Pulmonary artery endothelial cell (primary cell): ENCODE measurements around the gene ZNF280A. TPM values are rescaled to one million over a fixed set of nuclear protein-coding genes. Genes with fewer than 3 reads are reported as not detected.
A peak's percentile ranks its signal among the peaks of the same experiment; 100 is the strongest.
"Not testable (repeated sequence)": the region's sequence is repeated elsewhere in the genome, so short reads cannot be mapped to it uniquely, and the experiment has no call there.

Source experiments
- DNase-seq: peaks from one replicate; pipeline ENCODE4 v3.0.0-alpha.2; 2011; ENCODE audit warnings: low read depth, low spot score
- total RNA-seq: library from RNA; depleted of rRNA; stranded (reverse); fragments of >200 nt; gene quantifications from 2 replicates; pipeline ENCODE4 v1.2.3, GENCODE V29; 2014

The ZNF280A gene
- total RNA-seq, 1 donor from 2014 or later: not detected

- DNase-seq: no peak
Measured at GRCh38 chr22:22513619-22514018, 6.5 kb downstream of the ZNF280A start.

GRCh38 chr22:22512951-22513350 is 7.1 kb downstream of the ZNF280A start:
- no peak for DNase-seq

- not testable (repeated sequence) for DNase-seq
Measured at GRCh38 chr22:22510833-22511232, 9.2 kb downstream of the ZNF280A start.

GRCh38 chr22:22509912-22510311 is 10.2 kb downstream of the ZNF280A start:
- not testable (repeated sequence) for DNase-seq

- peak; percentile 52 for DNase-seq
Measured at GRCh38 chr22:22508274-22509176, 11.5 kb downstream of the ZNF280A start, which contains the start of gene ZNF280B. Gene ZNF280B, minus strand, starts transcription at chr22:22508742. Its CDS starts 19,344 bp downstream, at chr22:22489398.

DNA sequence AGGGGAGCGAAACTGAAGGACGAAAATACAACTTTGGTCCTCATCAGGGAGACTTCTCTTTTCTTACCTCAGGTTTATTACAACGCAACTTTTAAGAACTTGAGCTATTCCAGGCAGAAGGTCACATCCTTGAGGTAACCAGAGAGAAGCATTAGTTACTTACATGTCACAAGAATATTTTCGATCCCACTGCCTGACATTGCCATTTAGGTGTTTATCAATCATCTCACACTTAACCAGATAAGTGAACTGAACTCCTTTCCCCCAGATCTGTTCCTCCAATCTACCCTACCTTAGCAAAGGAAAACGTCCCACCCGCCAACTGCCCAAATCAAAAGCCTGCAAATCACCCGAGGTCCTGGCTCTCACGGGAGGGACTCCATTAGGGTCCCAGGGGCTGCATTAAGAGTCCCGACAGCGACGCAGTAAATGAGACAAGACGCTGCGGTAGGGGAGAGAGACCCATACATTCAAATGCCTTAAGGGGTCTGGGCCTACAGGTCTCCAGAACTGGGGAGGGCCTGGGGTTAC is 12.3 kb downstream of the ZNF280A start:
- DNase-seq: no peak

- no peak for DNase-seq
Measured at GRCh38 chr22:22506736-22507135, 13.3 kb downstream of the ZNF280A start.

- DNase-seq: no peak
Measured at GRCh38 chr22:22498267-22498666, 21.8 kb downstream of the ZNF280A start.

DNA sequence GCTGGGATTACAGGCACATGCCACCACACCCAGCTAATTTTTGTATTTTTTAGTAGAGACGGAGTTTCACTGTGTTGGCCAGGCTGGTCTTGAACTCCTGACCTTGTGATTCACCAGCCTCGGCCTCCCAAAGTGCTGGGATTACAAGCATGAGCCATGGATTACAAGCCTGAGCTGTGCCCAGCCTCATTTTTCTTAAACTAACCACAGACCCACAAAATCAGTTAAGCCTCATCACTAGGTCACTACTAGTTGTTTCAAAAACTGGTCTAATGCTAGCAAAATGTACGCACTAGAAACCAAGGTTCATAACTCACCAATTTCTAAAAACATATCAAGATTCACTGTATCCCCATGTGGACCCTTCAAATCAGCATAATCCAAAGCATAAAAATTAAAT is 28.5 kb downstream of the ZNF280A start:
- not testable (repeated sequence) for DNase-seq

GRCh38 chr22:22488736-22489135 is 31.3 kb downstream of the ZNF280A start:
- no peak for DNase-seq

DNA sequence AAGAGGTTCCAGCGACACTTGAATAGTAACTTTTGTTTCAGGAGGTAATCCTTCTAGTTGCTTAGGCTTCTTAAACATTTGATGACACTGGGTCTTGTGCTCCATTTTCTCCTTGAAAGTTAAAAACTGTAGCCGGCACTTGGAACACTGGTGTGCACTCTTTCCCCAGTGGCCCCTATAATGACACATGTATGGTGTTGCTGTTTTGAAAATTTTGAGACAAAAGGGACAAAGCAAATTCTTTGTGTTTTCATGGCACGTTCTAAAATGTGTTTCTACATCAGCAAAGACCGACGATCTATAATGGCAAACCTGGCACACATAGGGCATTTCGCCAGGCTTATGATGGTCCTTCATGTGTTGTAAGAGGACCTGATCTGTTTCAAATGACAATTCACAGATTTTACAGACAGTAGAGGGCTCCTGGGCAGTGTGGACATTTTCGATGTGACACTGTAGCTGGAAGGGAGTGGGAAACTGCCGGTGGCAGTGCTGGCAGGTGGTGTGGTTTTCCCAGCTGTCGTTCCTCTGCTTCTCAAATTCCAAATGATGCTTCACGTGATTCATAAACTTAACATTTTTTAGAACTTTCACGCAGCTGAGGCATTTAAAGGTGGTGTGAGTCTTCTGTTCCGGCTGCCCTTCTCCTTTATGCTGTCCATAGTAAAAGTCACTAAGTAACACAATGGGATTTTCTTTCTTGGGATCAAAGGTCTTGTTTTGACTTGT is 32.0 kb downstream of the ZNF280A start:
- DNase-seq: no peak

GRCh38 chr22:22487059-22487458 is 33.0 kb downstream of the ZNF280A start:
- no peak for DNase-seq

GRCh38 chr22:22486132-22486899 is 33.8 kb downstream of the ZNF280A start:
- no peak for DNase-seq

GRCh38 chr22:22485524-22485923 is 34.5 kb downstream of the ZNF280A start:
- no peak for DNase-seq

DNA sequence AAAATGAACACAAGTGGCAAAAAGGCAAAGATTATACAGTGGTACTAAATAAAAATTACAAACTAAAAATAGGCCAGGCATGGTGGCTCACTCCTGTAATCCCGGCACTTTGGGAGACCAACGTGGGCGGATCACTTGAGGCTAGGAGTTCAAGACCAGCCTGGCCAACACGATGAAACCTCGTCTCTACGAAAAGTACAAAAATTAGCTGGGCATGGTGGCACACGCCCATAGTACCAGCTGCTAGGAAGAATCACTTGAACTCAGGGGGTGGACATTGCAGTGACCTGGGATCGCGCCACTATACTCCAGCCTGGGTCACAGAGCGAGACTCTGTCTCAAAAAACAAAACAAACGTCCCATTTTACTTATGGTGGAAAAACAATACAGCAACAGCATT is 36.0 kb downstream of the ZNF280A start:
- no peak for DNase-seq

- DNase-seq: no peak
Measured at GRCh38 chr22:22480940-22481339, 39.1 kb downstream of the ZNF280A start.

DNA sequence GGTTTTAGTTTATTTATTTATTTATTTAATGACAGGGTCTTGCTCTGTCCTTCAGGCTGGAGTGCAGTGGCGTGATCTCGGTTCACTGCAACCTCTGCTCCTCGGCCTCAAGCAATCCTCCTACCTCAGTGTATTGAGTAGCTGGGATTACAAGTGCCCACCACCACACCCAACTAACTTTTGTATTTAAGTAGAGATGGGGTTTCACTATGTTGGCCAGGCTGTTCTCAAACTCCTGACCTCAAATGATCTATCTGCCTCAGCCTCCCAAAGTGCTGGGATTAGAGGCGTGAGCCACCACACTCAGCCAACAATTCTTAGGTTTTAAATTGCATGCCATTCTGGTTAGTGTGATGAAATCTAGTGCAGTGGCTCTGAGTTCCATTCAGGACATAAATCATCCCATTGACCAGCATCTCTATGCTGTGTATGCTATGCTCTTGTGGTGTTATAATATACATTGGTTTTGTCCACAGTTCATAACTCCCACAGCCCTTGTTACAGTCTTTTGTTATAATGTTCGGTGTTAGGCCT is 40.0 kb downstream of the ZNF280A start:
- DNase-seq: no peak

DNA sequence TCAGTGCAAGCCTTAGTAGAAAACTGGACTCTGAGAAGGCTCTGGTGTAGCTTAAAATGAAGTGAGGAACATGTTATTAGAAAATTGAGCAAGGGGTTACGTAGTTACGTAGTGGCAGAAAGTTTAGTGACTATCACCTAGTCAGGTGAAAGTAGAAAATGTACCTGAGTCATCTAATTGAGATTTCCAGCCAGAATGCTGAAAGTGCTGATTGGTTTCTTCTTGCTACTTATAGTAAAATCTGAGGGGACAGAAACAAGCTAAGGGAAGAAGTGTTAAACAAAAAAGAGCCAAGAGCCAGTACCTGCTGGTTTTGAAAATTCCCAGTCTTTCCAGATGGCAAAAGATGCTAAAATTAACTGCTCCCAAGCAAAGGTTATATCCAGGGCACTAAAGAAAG is 41.0 kb downstream of the ZNF280A start:
- no peak for DNase-seq

DNA sequence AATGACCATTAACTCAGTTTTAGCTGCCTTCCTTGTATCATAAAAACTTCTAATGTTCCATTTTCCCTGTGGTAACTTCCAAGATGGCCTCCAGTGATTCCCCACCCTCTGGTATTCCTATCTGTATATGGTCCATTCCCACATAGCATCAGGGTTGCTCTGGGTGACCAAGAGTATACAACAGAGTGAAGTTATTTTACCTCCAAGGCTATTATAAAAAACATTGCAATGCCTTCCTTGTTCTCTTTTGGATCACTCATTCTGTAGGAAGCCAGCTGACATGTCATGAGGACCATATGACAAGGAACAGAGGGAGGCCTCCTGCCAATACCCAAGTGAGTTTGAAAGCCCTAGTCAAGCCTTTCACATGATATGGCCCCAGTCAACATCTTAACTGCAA is 41.6 kb downstream of the ZNF280A start:
- DNase-seq: no peak

GRCh38 chr22:22474733-22475132 is 45.3 kb downstream of the ZNF280A start:
- no peak for DNase-seq

DNA sequence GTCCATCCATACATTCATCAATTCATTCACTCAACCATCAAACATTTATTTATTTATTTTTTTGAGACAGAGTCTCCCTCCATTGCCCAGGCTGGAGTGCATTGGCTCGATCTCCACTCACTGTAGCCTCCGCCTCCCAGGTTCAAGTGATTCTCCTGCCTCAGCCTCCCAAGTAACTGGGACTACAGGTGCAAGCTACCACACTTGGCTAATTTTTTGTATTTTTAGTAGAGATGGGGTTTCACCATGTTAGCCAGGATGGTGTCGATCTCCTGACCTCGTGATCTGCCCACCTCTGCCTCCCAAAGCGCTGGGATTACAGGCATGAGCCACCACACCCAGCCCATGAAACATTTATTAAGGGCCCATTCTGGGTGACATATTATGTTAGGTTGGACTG is 49.0 kb downstream of the ZNF280A start:
- not testable (repeated sequence) for DNase-seq
